ENCODE data around the gene EHD2.
"Not testable (repeated sequence)": the region's sequence is repeated elsewhere in the genome, so short reads cannot be mapped to it uniquely, and the experiment has no call there.

EHD2 gene

DNA sequence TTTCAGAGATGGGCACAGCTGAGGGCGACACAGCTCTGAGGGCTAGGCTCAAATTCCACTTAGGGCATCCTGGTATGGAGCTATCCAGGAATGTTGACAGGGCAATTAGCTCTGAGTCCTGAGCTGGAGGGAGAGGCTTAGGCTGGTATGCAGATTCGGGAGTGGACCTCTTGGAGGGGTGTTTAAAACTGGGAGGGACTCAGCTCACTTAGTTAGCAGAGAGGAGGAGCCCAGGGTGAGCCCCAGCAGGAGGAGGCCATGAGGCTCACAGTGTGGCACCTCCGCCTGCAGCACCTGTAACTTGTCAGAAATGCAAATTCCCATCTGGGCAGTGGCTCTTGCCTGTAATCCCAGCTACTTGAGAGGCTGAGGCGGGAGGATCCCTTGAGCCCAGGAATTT is 21.9 kb downstream of the EHD2 start:
- DNase-seq (ENCODE audit: low read depth in 2 of 2) = no peak
- no peak for TF ChIP-seq CTCF (IDR thresholded peaks at IDR 0.05; ENCODE audit: low read depth, low read length)
- no peak overlapping the region for H3K4me3 ChIP-seq (replicated peaks in 1 of 2; ENCODE audit: low read depth in 2 of 2, low read length in 2 of 2)

DNA sequence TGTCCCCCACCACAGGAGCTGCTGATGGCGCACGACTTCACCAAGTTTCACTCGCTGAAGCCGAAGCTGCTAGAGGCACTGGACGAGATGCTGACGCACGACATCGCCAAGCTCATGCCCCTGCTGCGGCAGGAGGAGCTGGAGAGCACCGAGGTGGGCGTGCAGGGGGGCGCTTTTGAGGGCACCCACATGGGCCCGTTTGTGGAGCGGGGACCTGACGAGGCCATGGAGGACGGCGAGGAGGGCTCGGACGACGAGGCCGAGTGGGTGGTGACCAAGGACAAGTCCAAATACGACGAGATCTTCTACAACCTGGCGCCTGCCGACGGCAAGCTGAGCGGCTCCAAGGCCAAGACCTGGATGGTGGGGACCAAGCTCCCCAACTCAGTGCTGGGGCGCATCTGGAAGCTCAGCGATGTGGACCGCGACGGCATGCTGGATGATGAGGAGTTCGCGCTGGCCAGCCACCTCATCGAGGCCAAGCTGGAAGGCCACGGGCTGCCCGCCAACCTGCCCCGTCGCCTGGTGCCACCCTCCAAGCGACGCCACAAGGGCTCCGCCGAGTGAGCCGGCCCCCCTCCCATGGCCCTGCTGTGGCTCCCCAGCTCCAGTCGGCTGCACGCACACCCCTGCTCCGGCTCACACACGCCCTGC is 27.8 kb downstream of the EHD2 start:
- DNase-seq (ENCODE audit: low read depth in 2 of 2) = no peak
- TF ChIP-seq CTCF (IDR thresholded peaks at IDR 0.05; ENCODE audit: low read depth, low read length) = no peak
- no peak overlapping the region for H3K4me3 ChIP-seq (replicated peaks in 1 of 2; ENCODE audit: low read depth in 2 of 2, low read length in 2 of 2)

- no peak for DNase-seq (ENCODE audit: low read depth in 2 of 2)
- no peak for TF ChIP-seq CTCF (IDR thresholded peaks at IDR 0.05; ENCODE audit: low read depth, low read length)
- H3K4me3 ChIP-seq (replicated peaks in 1 of 2; ENCODE audit: low read depth in 2 of 2, low read length in 2 of 2) = no peak overlapping the region
Observed at GRCh38 chr19:47741544-47742140, 28.4 kb downstream of the EHD2 start.

GRCh38 chr19:47742634-47743033 is 29.4 kb downstream of the EHD2 start:
- H3K4me3 ChIP-seq (replicated peaks in 1 of 2; ENCODE audit: low read depth in 2 of 2, low read length in 2 of 2) = peak overlapping the region in 1 of 2 donors; percentile 5
- peak in 1 of 2 donors; percentile 49 for DNase-seq (ENCODE audit: low read depth in 2 of 2)

GRCh38 chr19:47745010-47745901 is 32.0 kb downstream of the EHD2 start, which contains the start of gene NOP53:
TSS of gene NOP53 (plus strand) at chr19:47745546. CDS start at chr19:47745560, 14 bp downstream.
- peak within 1 kb of the TSS; percentile 84 to 89 for H3K4me3 ChIP-seq (replicated peaks in 1 of 2; ENCODE audit: low read depth in 2 of 2, low read length in 2 of 2)
- peak; percentile 98 for DNase-seq (ENCODE audit: low read depth in 2 of 2)
- no peak for TF ChIP-seq CTCF (IDR thresholded peaks at IDR 0.05; ENCODE audit: low read depth, low read length)

More at GRCh38 chr19:47742634-47743033, 29.4 kb downstream of the EHD2 start:
- TF ChIP-seq CTCF (IDR thresholded peaks at IDR 0.05; ENCODE audit: low read depth, low read length) = no peak

GRCh38 chr19:47746129-47746528 is 32.9 kb downstream of the EHD2 start:
- DNase-seq (ENCODE audit: low read depth in 2 of 2) = not testable (repeated sequence)
- H3K4me3 ChIP-seq (replicated peaks in 1 of 2; ENCODE audit: low read depth in 2 of 2, low read length in 2 of 2) = peak overlapping the region; percentile 84 to 89

- H3K4me3 ChIP-seq (replicated peaks in 1 of 2; ENCODE audit: low read depth in 2 of 2, low read length in 2 of 2) = no peak overlapping the region
- no peak for TF ChIP-seq CTCF (IDR thresholded peaks at IDR 0.05; ENCODE audit: low read depth, low read length)
- no peak for DNase-seq (ENCODE audit: low read depth in 2 of 2)
Observed at GRCh38 chr19:47749326-47749725, 36.1 kb downstream of the EHD2 start.

Measured in cardiac fibroblast (primary cell).